ENCODE data around the gene ABCG8.

Gene ABCG8

GRCh38 chr2:43826305-43827250 is 12.2 kb upstream of the ABCG8 start:
- DNase-seq = no peak

- DNase-seq = no peak
Observed at GRCh38 chr2:43831543-43832294, 7.1 kb upstream of the ABCG8 start.

- no peak for DNase-seq
Observed at GRCh38 chr2:43832457-43832856, 6.3 kb upstream of the ABCG8 start.

GRCh38 chr2:43837033-43837432 is 1.7 kb upstream of the ABCG8 start:
- no peak for DNase-seq

- DNase-seq = no peak
Observed at GRCh38 chr2:43837831-43838559, 776 bp upstream of the ABCG8 start.

GRCh38 chr2:43839776-43840564 is 1.2 kb downstream of the ABCG8 start:
- no peak for DNase-seq

- no peak for DNase-seq
Observed at GRCh38 chr2:43840965-43841364, 2.2 kb downstream of the ABCG8 start.

GRCh38 chr2:43841949-43842865 is 3.4 kb downstream of the ABCG8 start:
- DNase-seq = no peak

GRCh38 chr2:43842866-43843226 is 4.1 kb downstream of the ABCG8 start:
- DNase-seq = no peak

- DNase-seq = no peak
Observed at GRCh38 chr2:43845181-43845580, 6.4 kb downstream of the ABCG8 start.

GRCh38 chr2:43846140-43846793 is 7.5 kb downstream of the ABCG8 start:
- DNase-seq = no peak

- DNase-seq = peak; percentile 6
Observed at GRCh38 chr2:43848214-43848613, 9.4 kb downstream of the ABCG8 start.

- no peak for DNase-seq
Observed at GRCh38 chr2:43851011-43851980, 12.5 kb downstream of the ABCG8 start.

- no peak for DNase-seq
Observed at GRCh38 chr2:43852196-43852730, 13.5 kb downstream of the ABCG8 start.

GRCh38 chr2:43853141-43854081 is 14.6 kb downstream of the ABCG8 start:
- DNase-seq = no peak

- no peak for DNase-seq
Observed at GRCh38 chr2:43854671-43855070, 15.9 kb downstream of the ABCG8 start.

- DNase-seq = no peak
Observed at GRCh38 chr2:43855292-43855691, 16.5 kb downstream of the ABCG8 start.

GRCh38 chr2:43872151-43872550 is 33.4 kb downstream of the ABCG8 start:
- no peak for DNase-seq
